K562 (cell line): Measurements from ENCODE around the gene CPNE6.
"Not testable (repeated sequence)": the region's sequence is repeated elsewhere in the genome, so short reads cannot be mapped to it uniquely, and the experiment has no call there.

Source experiments
- EP300 ChIP-seq: IDR thresholded peaks from 2 replicates; pipeline ENCODE4 v1.6.1; 2012; ENCODE audit warnings: low read length, improper control_type of control experiment
- KDM4B ChIP-seq, 2 experiments: fragments of 450-650 bp in 1 of 2; sonication (generic) in 1 of 2; IDR thresholded peaks; 2 replicates each; pipeline ENCODE4 v1.6.1; 2016 to 2017; ENCODE audit warnings: borderline replicate concordance in 2 of 2, antibody characterized with exemption in 1 of 2, low read depth in 1 of 2, mild to moderate bottlenecking in 1 of 2
- POLR2AphosphoS5 ChIP-seq: IDR thresholded peaks from 2 replicates; pipeline ENCODE4 v1.6.1; 2011; ENCODE audit warnings: mild to moderate bottlenecking, low read depth, low read length, moderate library complexity; ENCODE audit not compliant: control insufficient read depth, insufficient read depth
- RAD21 ChIP-seq, 2 experiments: fragments of 250-450 bp in 1 of 2; fragments of 450-650 bp in 1 of 2; sonication (Bioruptor Pico) in 1 of 2; formaldehyde crosslinking in 1 of 2; IDR thresholded peaks in 1 of 2; conservative IDR thresholded peaks in 1 of 2; 2 replicates each; pipeline versions ENCODE4 v1.4.0 to v1.8.0; 2020 to 2022; ENCODE audit warnings: mild to moderate bottlenecking in 2 of 2, moderate library complexity in 1 of 2
- SMAD3 ChIP-seq: fragments of 450-650 bp; formaldehyde crosslinking; conservative IDR thresholded peaks from 2 replicates; pipeline ENCODE4 v1.4.0; 2020; ENCODE audit warnings: mild to moderate bottlenecking
- TCF7L2 ChIP-seq: fragments of 150-350 bp; IDR thresholded peaks from 2 replicates; pipeline ENCODE4 v1.6.1; 2016; ENCODE audit warnings: low read depth, mild to moderate bottlenecking, low read length, moderate library complexity
- ZNF311 ChIP-seq: fragments of 250-450 bp; sonication (Bioruptor Pico); IDR thresholded peaks from 2 replicates; pipeline ENCODE4 v1.4.0; 2020; ENCODE audit warnings: mild to moderate bottlenecking, moderate library complexity
- ZNF780A ChIP-seq: fragments of 250-450 bp; sonication (Bioruptor Pico); IDR thresholded peaks from 2 replicates; pipeline ENCODE4 v1.5.0; 2021; ENCODE audit warnings: mild to moderate bottlenecking
- TF ChIP-seq, protein P1 (sequence below): fragments of 250-450 bp; sonication (Bioruptor Pico); IDR thresholded peaks from 2 replicates; pipeline ENCODE4 v1.8.0; 2022; ENCODE audit warnings: moderate library complexity, mild to moderate bottlenecking, inconsistent platforms
- TF ChIP-seq, protein P2 (sequence below): fragments of 250-450 bp; sonication (Bioruptor Pico); IDR thresholded peaks from 2 replicates; pipeline ENCODE4 v1.5.0; 2022; ENCODE audit warnings: mild to moderate bottlenecking

DNA sequence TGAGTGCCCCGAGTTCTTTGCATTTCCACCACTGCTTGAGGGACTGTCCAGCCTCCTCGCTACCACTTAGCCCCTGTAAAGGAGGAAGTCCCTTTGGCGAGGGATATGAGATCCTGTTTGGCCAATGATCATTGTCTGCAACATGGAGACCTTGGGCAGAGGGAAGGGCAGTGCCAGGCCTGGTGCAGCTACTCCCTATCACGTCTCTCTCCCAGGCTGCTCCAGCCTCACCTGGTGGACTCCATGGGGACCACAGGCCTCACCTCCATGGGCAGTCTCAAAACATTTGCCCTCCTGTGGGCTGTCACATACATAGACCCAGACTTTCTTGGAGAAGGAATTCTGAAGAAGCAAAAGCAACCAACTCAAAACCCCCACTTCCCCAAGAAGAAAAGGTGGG, 35.6 kb upstream of the CPNE6 start:
- TF ChIP-seq SMAD3 (CRISPR knock-in tag); TCF7L2; RAD21 (CRISPR knock-in tag; conservative IDR thresholded peaks at IDR 0.05 in 1 of 2, IDR thresholded peaks at IDR 0.05 in 1 of 2); EP300; POLR2AphosphoS5; ZNF780A (CRISPR knock-in tag); KDM4B (IDR thresholded peaks at IDR 0.05; ENCODE audit: borderline replicate concordance in 2 of 2, low read depth in 1 of 2); ZNF311 (CRISPR knock-in tag): not testable (repeated sequence)
- TF ChIP-seq, protein P1, sequence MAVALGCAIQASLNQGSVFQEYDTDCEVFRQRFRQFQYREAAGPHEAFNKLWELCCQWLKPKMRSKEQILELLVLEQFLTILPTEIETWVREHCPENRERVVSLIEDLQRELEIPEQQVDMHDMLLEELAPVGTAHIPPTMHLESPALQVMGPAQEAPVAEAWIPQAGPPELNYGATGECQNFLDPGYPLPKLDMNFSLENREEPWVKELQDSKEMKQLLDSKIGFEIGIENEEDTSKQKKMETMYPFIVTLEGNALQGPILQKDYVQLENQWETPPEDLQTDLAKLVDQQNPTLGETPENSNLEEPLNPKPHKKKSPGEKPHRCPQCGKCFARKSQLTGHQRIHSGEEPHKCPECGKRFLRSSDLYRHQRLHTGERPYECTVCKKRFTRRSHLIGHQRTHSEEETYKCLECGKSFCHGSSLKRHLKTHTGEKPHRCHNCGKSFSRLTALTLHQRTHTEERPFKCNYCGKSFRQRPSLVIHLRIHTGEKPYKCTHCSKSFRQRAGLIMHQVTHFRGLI (CRISPR knock-in tag), result not testable (repeated sequence)
- TF ChIP-seq, protein P2, sequence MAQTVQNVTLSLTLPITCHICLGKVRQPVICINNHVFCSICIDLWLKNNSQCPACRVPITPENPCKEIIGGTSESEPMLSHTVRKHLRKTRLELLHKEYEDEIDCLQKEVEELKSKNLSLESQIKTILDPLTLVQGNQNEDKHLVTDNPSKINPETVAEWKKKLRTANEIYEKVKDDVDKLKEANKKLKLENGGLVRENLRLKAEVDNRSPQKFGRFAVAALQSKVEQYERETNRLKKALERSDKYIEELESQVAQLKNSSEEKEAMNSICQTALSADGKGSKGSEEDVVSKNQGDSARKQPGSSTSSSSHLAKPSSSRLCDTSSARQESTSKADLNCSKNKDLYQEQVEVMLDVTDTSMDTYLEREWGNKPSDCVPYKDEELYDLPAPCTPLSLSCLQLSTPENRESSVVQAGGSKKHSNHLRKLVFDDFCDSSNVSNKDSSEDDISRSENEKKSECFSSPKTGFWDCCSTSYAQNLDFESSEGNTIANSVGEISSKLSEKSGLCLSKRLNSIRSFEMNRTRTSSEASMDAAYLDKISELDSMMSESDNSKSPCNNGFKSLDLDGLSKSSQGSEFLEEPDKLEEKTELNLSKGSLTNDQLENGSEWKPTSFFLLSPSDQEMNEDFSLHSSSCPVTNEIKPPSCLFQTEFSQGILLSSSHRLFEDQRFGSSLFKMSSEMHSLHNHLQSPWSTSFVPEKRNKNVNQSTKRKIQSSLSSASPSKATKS (CRISPR knock-in tag), result not testable (repeated sequence)
